Activated CD8-positive, alpha-beta memory T cell treated with anti-CD3 and anti-CD28 coated beads, Interleukin-2, amount 50 U/mL, for 1 hour (primary cell): ENCODE data around the gene AOAH.

ENCODE experiments used
- DNase-seq: peaks from one replicate; pipeline ENCODE4 v3.0.0-alpha.2; 2020; ENCODE audit errors: extremely low read depth

AOAH gene

DNA sequence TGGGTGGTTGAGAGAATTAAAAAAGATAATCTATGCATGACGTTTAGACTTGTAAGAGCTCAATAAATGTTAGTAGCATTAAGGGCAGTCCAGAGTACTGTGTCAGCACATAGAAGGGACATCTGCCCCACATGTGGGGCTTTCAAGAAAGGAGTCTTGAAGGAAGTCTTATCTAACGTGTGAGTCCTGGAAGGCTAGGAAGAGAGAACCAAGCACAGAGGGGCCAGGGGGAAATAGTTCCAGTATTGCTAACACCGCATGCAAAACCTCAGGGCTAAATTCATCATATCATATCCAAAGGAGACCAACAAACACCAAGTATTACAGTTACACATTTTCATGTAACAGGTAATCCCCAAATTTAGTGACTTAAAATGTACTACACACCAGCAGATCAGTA lies 122.7 kb downstream of the AOAH start:
- no peak for DNase-seq

GRCh38 chr7:36600869-36601530 lies 123.3 kb downstream of the AOAH start:
- DNase-seq: no peak

- DNase-seq: no peak
Observed at GRCh38 chr7:36600314-36600682, 124.0 kb downstream of the AOAH start.

DNA sequence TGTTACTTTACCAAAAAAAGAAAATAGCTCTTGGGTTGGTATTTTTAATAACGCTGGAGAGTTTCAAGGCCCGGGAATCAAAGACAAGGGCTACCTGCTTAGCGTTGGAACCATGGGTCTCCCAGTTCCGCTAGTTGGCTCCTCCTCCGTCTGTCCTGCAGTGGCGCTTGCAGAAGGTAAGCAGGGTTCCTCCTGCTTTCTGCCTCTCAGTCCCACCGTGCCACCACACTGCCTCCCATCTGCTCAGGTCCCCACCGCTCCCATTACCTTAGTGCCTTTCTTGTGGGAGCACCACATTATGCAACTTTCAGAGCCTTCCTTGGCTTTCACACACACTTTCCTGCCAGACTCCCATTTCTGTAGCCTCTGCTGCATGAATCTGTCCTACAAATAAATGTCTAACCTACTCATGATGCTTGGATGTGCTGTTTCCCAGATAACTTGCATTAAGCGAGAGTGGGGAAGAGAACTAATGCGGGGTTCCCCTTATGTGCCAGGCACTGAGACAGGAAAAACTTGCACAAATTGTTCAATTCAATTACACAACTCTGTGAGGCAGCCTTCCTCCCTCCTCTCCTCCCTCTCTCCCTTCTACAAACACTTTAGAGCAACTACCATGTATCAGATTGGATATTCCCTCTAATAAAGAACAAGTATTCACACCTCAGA lies 124.5 kb downstream of the AOAH start:
- no peak for DNase-seq

DNA sequence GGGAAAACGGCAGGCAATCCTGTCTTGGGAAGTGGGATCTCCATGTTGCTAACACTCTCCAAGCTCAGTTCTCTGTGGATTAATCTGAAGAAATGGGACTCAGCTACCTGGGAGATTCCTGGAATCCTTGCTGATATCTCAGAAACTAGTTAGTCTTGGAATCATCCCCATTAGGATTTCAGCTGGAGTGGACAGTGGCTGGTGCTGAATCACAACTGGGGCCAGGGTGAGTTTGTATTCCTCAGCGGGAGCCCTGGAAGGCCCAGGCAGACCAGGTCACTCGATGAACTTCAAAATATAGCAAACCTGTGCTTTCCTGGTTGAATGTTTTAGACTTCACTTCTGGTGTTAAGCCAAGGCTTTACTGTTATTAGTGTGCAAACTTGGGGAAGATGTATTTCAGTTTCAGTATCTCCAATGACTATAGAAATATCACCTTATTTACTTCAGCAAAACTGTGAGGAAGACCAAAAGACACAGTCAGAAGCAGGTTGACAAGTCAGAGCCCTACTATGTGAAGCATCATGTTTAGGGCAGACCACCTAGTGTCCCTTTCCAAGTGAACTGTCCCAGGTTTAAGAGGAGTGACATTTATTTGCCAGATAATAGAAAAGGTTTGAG lies 126.1 kb downstream of the AOAH start:
- DNase-seq: no peak

DNA sequence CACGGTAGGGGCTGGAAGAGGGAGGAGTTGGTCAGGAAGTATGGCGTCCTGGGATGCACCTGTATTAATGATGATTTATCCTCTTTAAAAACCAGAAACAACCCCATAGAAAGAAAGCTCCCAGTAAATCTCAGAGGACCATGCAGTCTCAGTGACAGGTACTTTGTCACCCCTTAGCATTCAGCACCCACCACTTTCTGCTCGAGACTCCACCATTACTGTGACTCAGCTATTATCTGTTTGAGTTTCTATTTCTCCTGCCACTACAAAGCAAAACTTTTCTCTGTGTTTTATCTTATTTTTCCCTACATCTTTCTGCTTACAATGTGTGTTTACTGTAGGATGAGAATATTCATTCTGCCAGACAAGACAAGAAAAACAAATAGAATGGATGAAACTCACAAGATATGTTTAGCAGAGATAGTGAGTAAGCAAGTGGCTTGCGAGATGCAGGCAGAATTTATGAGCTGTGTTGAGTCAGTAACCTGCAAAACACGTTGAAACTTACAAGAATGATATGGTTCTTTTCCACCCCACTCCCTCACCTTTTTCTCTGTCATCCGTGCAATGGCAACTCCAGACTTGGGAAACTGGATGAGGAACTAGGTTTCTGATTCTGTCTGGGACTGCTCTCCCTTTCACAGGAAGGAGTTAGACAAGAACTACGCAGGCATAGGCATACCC lies 127.1 kb downstream of the AOAH start:
- DNase-seq: no peak

DNA sequence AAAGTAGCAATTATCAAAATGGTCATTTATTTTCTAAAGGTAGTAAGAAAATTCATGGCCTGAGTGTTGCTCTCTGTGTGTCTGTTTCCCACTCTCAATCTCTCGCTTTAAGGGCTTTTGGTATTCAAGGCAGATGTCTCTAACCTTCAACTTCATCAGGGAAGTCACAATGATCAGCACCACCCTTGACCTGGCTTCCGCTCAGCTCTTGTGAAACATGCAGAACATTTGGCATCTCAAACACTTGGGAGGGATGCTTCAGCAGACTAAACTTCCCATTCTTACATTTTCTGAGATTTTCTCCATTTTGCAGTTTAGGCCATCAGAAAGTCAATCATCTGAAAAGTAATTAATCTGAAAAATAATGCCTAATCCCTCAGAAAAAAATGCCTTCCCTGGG lies 129.8 kb downstream of the AOAH start:
- DNase-seq: no peak

DNA sequence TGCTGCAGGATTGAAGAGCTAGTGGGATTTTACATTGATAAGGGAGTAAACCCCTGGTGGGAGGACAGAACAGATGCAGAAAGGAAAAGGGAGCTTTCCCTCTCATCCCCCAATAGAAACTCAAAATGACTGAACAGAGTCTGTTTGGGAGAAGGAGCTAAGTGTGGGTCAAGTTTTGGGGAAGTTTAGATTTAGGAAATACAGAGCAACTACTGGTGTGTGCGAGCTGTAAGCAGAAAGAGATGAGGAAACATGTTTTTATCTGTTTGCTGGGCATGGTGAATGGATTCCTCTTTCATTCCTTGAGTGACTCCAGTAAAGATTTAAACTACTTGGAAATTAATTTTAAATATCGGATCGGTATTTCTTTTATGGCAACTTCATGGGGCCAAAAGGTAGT lies 132.7 kb downstream of the AOAH start:
- no peak for DNase-seq

DNA sequence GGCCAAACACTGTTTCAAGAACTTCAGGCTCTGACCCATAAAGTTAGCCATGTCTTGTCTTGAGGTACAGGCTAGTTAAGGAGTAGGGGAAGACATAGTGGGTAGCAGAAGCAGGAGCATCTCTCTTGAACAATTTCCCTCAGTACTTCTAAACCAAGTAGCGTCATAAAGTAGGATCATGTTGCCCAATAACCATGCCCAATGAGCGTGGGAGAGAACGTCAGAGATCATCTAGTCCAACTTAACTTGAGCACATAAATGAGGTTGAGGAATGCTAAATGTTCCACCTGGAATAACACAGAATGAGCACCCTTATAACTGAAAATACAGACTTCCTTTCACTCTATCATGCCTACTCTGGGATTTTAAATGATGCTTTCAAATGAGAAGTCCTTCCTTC lies 134.9 kb downstream of the AOAH start:
- no peak for DNase-seq

DNA sequence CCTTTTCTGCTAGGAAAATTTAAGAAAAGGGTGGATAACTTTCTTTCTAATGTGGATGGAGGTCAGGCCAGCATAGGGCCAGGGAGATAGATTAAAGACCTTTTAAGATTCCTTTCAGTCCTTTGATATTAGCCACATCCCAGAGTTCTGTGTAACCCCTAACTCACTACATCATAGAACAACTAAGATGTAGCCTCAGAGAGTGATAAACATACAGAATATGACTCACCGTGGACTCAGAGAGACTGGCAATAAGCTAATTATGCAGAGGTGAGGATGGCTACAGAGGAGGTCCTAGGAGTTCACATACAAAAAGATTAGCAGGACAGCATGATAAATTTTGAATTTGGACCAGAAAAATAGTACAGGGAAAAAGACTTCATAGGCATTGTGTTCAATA lies 141.0 kb downstream of the AOAH start:
- DNase-seq: no peak

DNA sequence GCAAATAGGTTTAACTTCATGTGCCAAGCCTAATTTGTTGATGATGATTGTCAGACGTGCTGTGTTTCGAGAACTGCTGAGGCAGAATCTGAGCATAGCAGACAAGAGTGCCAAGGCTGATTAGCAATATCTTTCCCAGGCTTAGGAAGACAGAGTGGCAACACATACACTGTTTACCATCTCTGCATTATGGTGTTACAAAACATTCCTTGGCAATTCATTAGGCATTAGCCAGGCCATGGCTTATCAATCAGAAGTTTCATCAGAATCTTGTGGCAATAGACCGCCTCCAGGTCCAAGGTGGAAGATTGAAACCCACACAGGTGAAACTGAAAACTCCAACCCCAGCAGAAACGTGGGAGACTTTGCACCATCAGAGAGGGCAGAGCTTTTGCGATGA lies 148.5 kb downstream of the AOAH start:
- DNase-seq: no peak

GRCh38 chr7:36573066-36573465 lies 151.2 kb downstream of the AOAH start:
- no peak for DNase-seq

DNA sequence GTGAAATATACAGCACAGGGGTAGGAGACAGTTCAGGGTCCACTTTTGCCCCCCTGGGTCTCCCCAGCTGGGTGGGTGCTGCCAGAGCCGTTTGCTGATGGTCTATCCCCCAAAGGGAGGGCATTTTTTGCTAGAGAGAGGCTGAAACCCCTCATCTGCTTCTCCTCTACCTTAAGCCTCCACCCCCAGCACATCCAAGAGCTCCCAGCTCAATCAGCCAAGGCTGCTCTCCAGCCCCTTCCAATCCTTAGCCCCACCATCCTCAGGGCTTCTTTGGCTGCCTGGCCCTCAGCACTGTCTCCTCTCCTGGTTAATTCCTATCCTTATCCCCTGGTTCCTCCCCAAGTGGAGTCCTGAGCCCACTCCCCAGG lies 153.1 kb downstream of the AOAH start:
- no peak for DNase-seq

DNA sequence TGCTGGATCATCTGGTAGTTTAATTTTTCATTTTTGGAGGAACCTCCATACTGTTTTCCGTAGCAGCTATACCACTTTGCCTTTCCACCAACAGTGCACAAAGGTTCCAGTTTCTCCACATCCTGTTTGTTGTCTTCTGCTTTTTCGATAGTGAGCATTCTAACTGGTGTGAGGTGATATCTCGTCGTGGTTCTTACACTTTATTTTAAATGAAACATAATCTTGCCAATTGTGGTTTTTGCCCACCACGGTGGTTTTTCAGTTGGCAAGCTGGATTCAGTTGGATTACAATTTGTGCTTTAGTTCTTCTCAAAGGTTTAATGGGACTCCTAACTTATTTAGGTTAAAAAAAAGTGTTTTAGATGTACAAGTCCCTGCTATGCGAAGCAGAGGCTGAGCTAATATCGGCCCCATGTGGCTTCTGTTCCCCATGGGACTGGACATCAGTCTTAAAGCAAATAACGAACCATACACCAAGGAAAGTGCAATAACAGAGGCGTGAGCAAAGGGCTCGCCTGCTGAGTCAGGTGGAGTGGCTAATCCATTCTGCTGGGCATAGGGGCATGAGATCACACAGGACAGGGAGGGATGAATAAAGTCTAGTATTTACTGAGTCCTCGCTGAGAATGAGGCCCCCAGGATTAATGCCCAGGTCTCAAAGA lies 153.6 kb downstream of the AOAH start:
- DNase-seq: no peak

DNA sequence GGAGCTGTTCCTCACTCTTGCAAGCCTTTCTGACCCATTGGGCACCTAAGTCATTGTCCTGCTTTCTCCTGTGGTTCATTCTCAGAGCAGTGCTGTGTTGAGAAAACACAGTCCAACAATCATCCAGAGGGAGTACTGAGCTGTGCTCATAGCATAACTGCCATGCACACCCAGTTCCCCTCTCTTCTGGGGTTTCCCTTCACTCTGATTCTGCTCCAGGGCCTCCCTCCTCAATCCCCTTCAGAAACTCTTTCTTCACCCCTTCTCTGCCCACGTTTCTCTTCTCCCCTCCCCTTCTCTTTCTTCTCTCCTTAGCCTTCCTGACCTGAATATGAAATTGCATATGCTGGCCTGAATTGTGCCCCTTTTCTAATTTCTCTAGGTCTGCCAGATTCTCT lies 155.8 kb downstream of the AOAH start:
- no peak for DNase-seq

DNA sequence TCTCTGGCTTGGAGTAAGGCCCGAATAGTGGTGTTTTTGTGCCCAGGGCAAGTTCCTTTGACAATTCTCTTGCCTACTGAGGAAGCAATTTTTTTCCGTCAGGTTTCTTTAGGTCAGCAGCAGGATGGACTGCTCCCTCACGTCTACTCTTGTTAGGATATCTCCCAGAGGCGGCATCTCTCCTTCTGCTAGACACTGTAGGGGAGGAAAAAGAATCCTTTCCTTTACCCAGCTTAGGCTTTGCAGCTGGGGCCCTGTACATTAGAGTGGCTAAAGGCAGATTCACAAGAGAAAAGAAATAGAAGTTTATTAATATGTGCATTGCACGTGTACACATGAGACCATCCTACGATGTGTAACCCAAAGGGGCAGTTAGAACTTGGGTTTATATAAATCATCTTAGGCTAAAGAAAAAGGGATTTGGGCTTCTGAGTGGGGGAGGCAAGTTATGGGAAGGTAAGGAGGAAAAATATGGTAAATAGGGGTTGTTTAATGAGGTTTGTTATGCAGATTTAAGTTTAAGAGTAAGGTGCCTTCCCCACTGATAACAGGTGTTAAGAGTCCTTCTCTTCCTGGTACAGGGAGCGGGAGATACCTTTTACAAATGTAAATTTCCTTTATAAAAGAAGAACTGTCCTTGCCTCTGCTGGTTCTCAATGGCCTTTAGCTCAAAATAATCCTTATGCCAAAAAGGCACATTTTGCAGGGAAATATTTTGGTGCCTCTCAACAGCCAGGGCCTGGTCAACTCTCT lies 156.4 kb downstream of the AOAH start:
- no peak for DNase-seq

DNA sequence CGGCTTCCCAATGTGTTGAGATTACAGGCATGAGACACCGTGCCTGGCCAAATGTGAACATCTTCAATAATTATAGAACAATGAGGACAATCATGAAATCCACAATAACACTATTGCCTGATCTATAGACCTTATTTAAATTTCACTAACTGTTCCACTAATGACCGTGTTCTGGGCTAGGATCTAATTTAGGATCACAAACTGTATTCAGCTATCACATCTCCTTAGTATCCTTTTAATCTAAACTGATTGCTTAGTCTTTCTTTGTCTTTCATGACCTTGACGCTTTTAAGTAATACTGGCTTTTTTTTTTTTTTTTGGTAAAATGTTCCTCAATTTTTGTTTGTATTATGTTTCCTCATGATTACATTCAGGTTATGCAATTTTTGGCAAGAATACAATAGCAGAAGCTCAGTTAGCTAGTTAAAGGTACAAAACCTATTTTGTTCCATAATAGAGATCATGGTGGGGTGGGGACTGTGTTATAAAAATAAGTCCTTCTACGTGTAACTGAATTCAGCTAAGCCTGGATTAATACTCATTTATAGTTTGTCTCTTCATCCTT lies 158.4 kb downstream of the AOAH start:
- DNase-seq: no peak

- no peak for DNase-seq
Observed at GRCh38 chr7:36564489-36564888, 159.8 kb downstream of the AOAH start.

DNA sequence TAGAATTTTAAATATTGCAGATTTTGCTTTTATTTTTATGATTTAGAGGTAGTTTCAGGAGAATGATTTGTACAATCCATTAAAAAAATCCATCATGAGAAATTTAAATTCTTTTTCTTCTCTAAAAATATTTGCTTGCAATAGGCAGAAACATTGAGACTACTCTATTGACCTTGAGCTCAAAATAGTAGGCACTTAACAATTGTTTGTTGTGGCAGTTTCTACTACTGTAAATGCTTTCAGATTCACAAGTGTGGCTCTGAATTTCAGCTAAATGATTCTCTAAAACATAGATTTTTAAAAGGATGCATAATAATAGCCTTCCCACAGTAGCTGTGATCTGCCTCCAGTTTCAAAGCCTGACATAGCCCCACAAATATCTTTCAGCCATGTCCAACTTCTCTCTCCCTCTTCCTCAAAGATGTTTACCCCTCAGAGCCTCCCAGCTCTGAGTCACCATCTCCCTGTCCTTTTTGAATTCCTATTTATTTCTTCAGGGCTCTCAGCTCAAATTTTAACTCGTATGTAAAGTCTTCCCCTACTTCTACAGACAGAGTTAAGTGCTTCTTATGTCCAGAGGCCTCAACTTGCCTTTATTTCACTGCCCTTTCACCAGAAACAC lies 160.5 kb downstream of the AOAH start:
- DNase-seq: no peak

DNA sequence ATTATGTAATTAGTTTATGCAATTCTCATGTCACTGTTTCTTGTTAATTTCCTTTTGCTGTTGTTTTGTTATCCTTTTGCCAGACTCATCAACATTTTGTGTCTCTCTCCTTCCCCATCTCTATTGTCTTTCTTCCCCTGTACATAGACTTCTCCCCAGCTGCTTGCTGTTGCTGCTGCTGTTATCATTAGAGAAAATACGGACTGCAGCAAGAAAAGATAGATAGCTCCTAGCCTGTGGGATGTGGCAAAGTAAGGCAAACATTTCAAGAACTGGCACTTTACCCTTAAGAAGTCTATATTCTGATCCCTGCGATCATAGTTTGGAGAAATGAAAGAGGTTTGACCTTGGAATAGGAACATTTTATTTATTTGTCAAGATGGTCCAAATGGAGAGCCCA lies 162.2 kb downstream of the AOAH start:
- no peak for DNase-seq

GRCh38 chr7:36549029-36549428 lies 175.3 kb downstream of the AOAH start:
- DNase-seq: no peak
